ENCODE results near the gene AHR.

DNA sequence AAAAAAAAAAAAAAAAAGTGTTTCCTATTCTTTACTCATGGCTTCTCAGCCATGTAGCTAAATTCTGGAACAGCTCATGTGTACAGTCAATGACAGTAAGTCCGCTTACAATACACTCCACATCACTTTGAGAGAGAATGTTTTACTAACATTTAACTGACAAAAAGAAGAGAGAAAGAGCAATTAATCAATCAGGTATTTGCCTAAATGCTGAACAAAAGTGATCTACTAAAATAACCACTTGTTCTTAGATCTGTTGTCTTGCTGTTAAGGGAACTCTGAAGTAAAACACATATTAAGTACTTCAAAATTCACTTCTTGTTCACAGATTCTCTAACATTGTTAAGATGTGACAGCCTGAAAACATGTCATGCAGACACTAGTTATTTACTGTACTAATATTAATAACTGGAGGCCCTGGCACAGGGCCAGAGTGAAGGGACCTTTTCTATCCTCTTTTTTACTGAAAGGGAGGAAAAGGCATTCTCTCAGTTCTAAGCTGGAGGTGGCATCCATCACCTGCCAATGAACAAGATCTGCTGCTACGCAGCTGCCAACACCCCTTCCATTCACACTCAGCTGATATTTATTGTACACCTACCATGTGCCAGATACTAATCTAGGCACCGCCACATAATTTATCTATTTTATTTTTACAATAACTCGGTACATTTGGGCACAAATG, 72.6 kb downstream of the AHR start:
- TF ChIP-seq, protein P1, sequence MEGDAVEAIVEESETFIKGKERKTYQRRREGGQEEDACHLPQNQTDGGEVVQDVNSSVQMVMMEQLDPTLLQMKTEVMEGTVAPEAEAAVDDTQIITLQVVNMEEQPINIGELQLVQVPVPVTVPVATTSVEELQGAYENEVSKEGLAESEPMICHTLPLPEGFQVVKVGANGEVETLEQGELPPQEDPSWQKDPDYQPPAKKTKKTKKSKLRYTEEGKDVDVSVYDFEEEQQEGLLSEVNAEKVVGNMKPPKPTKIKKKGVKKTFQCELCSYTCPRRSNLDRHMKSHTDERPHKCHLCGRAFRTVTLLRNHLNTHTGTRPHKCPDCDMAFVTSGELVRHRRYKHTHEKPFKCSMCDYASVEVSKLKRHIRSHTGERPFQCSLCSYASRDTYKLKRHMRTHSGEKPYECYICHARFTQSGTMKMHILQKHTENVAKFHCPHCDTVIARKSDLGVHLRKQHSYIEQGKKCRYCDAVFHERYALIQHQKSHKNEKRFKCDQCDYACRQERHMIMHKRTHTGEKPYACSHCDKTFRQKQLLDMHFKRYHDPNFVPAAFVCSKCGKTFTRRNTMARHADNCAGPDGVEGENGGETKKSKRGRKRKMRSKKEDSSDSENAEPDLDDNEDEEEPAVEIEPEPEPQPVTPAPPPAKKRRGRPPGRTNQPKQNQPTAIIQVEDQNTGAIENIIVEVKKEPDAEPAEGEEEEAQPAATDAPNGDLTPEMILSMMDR (IDR thresholded peaks at IDR 0.05 in 8 of 11, conservative IDR thresholded peaks at IDR 0.05 in 3 of 11) = no peak
- TF ChIP-seq POLR2A (IDR thresholded peaks at IDR 0.05) (no peak), POLR2AphosphoS5 (IDR thresholded peaks at IDR 0.05) (no peak)
